GM12878 (cell line): ENCODE results near the gene ZBED3. TPM values are rescaled to one million over a fixed set of nuclear protein-coding genes. Genes with fewer than 3 reads are reported as not detected.
A peak's percentile ranks its signal among the peaks of the same experiment; 100 is the strongest.

Experiments
- ATAC-seq: fragments of 200-7000 bp; cut with Tn5 transposase; 3 replicates; pipeline ENCODE4 v1.9.1; 2020; ENCODE audit warnings: mild to moderate bottlenecking, moderate library complexity
- BruUV-seq: library from RNA; stranded (reverse); fragments of 400-500 nt; replicated peaks from 2 replicates; lab custom pipeline; 2021; lab: Mats Ljungman, UMichigan
- CTCF ChIA-PET: fragments of 300-600 bp; sonication (Branson Sonifier 250); formaldehyde crosslinking; extraction: SDS; loops from one replicate; lab custom pipeline; 2021; ENCODE audit warnings: inconsistent platforms; lab: Yijun Ruan, JAX
- POLR2A ChIA-PET: fragments of 350-600 bp; formaldehyde crosslinking; extraction: SDS; loops from one replicate; lab custom pipeline; 2021; ENCODE audit warnings: inconsistent platforms; lab: Charles Lee
- RAD21 ChIA-PET: fragments of 300-600 bp; sonication (Branson Sonifier 250); formaldehyde crosslinking; loops from one replicate; lab custom pipeline; 2023; ENCODE audit warnings: antibody characterized with exemption; ENCODE audit not compliant: unreplicated experiment; lab: Charles Lee
- SMC1A ChIA-PET: fragments of 300-600 bp; sonication (Branson Sonifier 250); formaldehyde crosslinking; loops from one replicate; lab custom pipeline; 2023; ENCODE audit not compliant: unreplicated experiment, uncharacterized antibody; lab: Charles Lee
- DNase-seq: peaks from one replicate; pipeline ENCODE4 v3.0.0-alpha.2; 2011; ENCODE audit warnings: low read depth, low spot score
- FAIRE-seq: peaks from 3 replicates; lab custom pipeline; 2011; peaks lifted over from hg19 to GRCh38; lab: Jason Lieb, UNC
- H2AFZ ChIP-seq: 2 replicates; pipeline ENCODE4 v1.6.0; 2011; ENCODE audit warnings: low read depth, low read length, control low read depth; ENCODE audit not compliant: control insufficient read depth
- H3K27ac ChIP-seq: 2 replicates; pipeline ENCODE4 v1.5.1; 2011; ENCODE audit warnings: control low read depth; ENCODE audit not compliant: control insufficient read depth, insufficient read depth
- H3K27me3 ChIP-seq, 2 experiments: replicated peaks in 1 of 2; 2 replicates each; pipeline versions ENCODE4 v1.6.0 to v1.6.1; 2011; ENCODE audit warnings: low read length in 1 of 2; ENCODE audit not compliant: control insufficient read depth in 2 of 2, insufficient read depth in 2 of 2
- H3K36me3 ChIP-seq, 2 experiments: 2 replicates each; pipeline ENCODE4 v1.5.1; 2011; ENCODE audit warnings: low read length in 1 of 2; ENCODE audit not compliant: control insufficient read depth in 2 of 2, insufficient read depth in 2 of 2
- H3K4me1 ChIP-seq: 2 replicates; pipeline ENCODE4 v1.6.1; 2011; ENCODE audit warnings: mild to moderate bottlenecking, low read length, moderate library complexity, mixed read lengths; ENCODE audit not compliant: control insufficient read depth, insufficient read depth
- H3K4me2 ChIP-seq: 2 replicates; pipeline ENCODE4 v1.6.0; 2011; ENCODE audit warnings: control low read depth; ENCODE audit not compliant: control insufficient read depth, insufficient read depth
- H3K4me3 ChIP-seq: fragments of 200-600 bp; sonication (generic); 2 replicates; pipeline ENCODE4 v1.5.1; 2016
- H3K79me2 ChIP-seq: 2 replicates; pipeline ENCODE4 v1.6.0; 2011; ENCODE audit warnings: low read length; ENCODE audit not compliant: control insufficient read depth, insufficient read depth
- H3K9ac ChIP-seq: 2 replicates; pipeline ENCODE4 v1.8.0; 2011; ENCODE audit warnings: low read length, control low read depth, mixed read lengths; ENCODE audit not compliant: control insufficient read depth, insufficient read depth
- H3K9me3 ChIP-seq: replicated peaks from 3 replicates; pipeline ENCODE4 v1.5.1; 2011; ENCODE audit warnings: mild to moderate bottlenecking, low read length; ENCODE audit not compliant: control insufficient read depth, insufficient read depth
- H4K20me1 ChIP-seq: 2 replicates; pipeline ENCODE4 v1.6.0; 2011; ENCODE audit not compliant: control insufficient read depth, insufficient read depth
- ASH2L ChIP-seq: fragments of 300-600, 200-600 bp; sonication (generic); IDR thresholded peaks from 2 replicates; pipeline ENCODE4 v1.6.1; 2017; ENCODE audit warnings: low read depth, mild to moderate bottlenecking, borderline replicate concordance
- BCL11A ChIP-seq: IDR thresholded peaks from 2 replicates; pipeline ENCODE4 v1.6.1; 2011; ENCODE audit warnings: low read depth, low read length
- CEBPB ChIP-seq, 2 experiments: fragments of 150-350 bp in 1 of 2; IDR thresholded peaks; 2 replicates each; pipeline ENCODE4 v1.6.1; 2012 to 2014; ENCODE audit warnings: low read depth in 2 of 2, low read length in 2 of 2, borderline replicate concordance in 1 of 2, inconsistent platforms in 1 of 2
- DPF2 ChIP-seq: fragments of 450-650 bp; IDR thresholded peaks from 2 replicates; pipeline ENCODE4 v1.6.1; 2017; ENCODE audit warnings: mild to moderate bottlenecking
- FOXM1 ChIP-seq: IDR thresholded peaks from 2 replicates; pipeline ENCODE4 v1.6.1; 2012; ENCODE audit warnings: low read depth, mild to moderate bottlenecking, inconsistent platforms, low read length, moderate library complexity
- MTA2 ChIP-seq: fragments of 450-650 bp; IDR thresholded peaks from 2 replicates; pipeline ENCODE4 v1.6.1; 2016; ENCODE audit warnings: low read depth, mild to moderate bottlenecking, moderate library complexity
- SMC3 ChIP-seq: IDR thresholded peaks from 2 replicates; pipeline ENCODE4 v1.6.1; 2011; ENCODE audit warnings: low read length, improper control_type of control experiment, borderline replicate concordance
- SUZ12 ChIP-seq: fragments of 200-600 bp; sonication (generic); IDR thresholded peaks from one replicate; pipeline ENCODE4 v1.6.1; 2018; ENCODE audit warnings: antibody characterized with exemption, mild to moderate bottlenecking; ENCODE audit not compliant: unreplicated experiment
- TAF1 ChIP-seq: IDR thresholded peaks from 2 replicates; pipeline ENCODE4 v1.6.1; 2011; ENCODE audit warnings: mild to moderate bottlenecking, low read depth, low read length, borderline replicate concordance
- ZNF384 ChIP-seq: IDR thresholded peaks from 2 replicates; pipeline ENCODE4 v1.6.1; 2012; ENCODE audit warnings: low read depth, mild to moderate bottlenecking, low read length, improper control_type of control experiment, borderline replicate concordance
- WGBS: methylation state at CpG from one replicate; pipeline ENCODE4 v1.1.6; 2016; ENCODE audit warnings: low lambda C conversion rate; ENCODE audit not compliant: insufficient replicate concordance, insufficient coverage; ENCODE audit errors: missing lambda C conversion rate; 5-methylcytosine and 5-hydroxymethylcytosine counted together
- in situ Hi-C: fragments of 300-500 bp; cut with MboI; formaldehyde crosslinking; loops from 9 replicates; pipeline ENCODE4 v1.14.3; 2018; ENCODE audit warnings: mixed read lengths
- intact Hi-C: fragments of 100-400 bp; cut with micrococcal nuclease; formaldehyde crosslinking; loops from one replicate; pipeline ENCODE4 v1.14.2; 2022; ENCODE audit not compliant: unreplicated experiment
- polyA plus RNA-seq, 11 experiments: library from polyadenylated mRNA; depleted of rRNA in 4 of 11; unstranded in 6 of 11; stranded (reverse) in 5 of 11; fragments of >200 nt; fragmentation: Nextera tagmentation in 4 of 11; fragmentation: Illumina TruSeq in 1 of 11; extraction: Ambion mirVana in 4 of 11; extraction: Trizol in 1 of 11; gene quantifications; 1 replicate in 1 of 11; 2 replicates in 10 of 11; pipeline versions ENCODE4 v1.2.1 to v1.2.3, GENCODE V29; 2011 to 2016; ENCODE audit warnings: inconsistent platforms in 2 of 11, missing spikeins in 2 of 11, low read depth in 1 of 11
- small RNA-seq: library from RNA; depleted of rRNA; stranded (forward); fragments of <200 nt; gene quantifications from one replicate; pipeline ENCODE3, GENCODE V24; 2014
- total RNA-seq, 4 experiments: library from RNA; depleted of rRNA in 3 of 4; stranded (reverse); fragments of >200 nt in 3 of 4; fragmentation: Illumina TruSeq in 1 of 4; extraction: Trizol in 1 of 4; gene quantifications; 2 replicates each; pipeline versions ENCODE4 v1.2.1 to v1.2.3, GENCODE V29; 2013 to 2021
- TF ChIP-seq, protein P1 (sequence below): fragments of 450-650 bp; IDR thresholded peaks from 2 replicates; pipeline ENCODE4 v1.6.1; 2018; ENCODE audit warnings: borderline replicate concordance, mild to moderate bottlenecking; ENCODE audit not compliant: partially characterized antibody

ZBED3 gene
- total and polyA plus RNA-seq, 10 of the 15 experiments (the other 5 are each of a cell fraction or from before 2014, with no cell fraction given) = 1.0 to 16.9 (median 2.5) TPM

DNA sequence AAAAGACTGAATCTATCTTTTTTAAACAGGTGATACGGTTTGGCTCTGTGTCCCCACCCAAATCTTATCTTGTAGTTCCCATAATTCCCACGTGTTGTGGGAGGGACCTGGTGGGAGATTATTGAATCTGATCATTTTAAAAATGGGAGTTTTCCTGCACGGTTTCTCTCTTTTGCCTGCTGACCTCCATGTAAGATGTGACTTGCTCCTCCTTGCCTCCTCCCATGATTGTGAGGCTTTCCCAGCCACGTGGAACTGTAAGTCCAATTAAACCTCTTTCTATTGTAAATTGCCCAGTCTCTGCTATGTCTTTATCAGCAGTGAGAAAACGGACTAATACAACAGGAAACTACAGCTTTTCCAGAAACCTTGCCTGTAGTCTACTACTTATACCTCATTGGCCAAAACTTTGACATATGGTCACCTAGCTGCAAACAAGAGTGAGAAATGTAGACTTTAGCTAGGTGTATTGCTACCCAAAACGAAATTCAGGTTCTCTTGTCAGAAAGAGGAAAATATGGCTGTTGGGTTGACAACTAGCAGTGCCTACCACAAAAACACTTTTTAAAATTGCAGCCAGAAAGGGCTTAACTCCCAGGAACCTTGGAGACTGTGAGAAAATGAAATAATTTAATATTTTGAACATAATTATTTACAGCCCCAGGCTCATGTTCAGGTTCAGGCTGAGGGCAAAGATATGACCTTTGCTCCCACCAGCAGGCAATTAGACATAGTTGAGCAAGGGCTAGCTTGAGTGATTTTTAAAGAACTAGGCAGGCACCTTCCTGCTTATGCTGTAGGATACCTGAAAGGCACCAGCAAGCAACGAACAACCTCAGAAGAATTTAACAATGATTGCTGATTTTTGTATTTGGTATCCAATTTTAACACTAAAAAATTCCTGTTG lies 64.3 kb downstream of the ZBED3 start:
- in situ Hi-C loops (no loop called here), intact Hi-C loops (no loop called here)
- DNase-seq = no peak
- H3K36me3 ChIP-seq = no peaks in the 10 kb centered on the region
- no peak for ATAC-seq
- TF ChIP-seq BCL11A (no peak), CEBPB (IDR thresholded peaks at IDR 0.05; ENCODE audit: borderline replicate concordance in 1 of 2, low read depth in 2 of 2, low read length in 2 of 2) (no peak), FOXM1 (no peak), ZNF384 (no peak), SMC3 (no peak), MTA2 (no peak), TAF1 (no peak), DPF2 (no peak), ASH2L (no peak), SUZ12 (no peak)
- TF ChIP-seq, protein P1, sequence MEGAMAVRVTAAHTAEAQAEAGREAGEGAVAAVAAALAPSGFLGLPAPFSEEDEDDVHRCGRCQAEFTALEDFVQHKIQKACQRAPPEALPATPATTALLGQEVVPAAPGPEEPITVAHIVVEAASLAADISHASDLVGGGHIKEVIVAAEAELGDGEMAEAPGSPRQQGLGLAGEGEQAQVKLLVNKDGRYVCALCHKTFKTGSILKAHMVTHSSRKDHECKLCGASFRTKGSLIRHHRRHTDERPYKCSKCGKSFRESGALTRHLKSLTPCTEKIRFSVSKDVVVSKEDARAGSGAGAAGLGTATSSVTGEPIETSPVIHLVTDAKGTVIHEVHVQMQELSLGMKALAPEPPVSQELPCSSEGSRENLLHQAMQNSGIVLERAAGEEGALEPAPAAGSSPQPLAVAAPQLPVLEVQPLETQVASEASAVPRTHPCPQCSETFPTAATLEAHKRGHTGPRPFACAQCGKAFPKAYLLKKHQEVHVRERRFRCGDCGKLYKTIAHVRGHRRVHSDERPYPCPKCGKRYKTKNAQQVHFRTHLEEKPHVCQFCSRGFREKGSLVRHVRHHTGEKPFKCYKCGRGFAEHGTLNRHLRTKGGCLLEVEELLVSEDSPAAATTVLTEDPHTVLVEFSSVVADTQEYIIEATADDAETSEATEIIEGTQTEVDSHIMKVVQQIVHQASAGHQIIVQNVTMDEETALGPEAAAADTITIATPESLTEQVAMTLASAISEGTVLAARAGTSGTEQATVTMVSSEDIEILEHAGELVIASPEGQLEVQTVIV = no peak
- no peak for FAIRE-seq
- no peaks in the 10 kb centered on the region for H4K20me1 ChIP-seq
- SMC1A ChIA-PET = no interaction called here
- H3K9ac ChIP-seq = no peak overlapping the region
- no peak overlapping the region for H3K4me3 ChIP-seq
- no peak overlapping the region for H3K4me2 ChIP-seq
- CTCF ChIA-PET = no interaction called here
- H3K27me3 ChIP-seq = no peaks in the 10 kb centered on the region
- WGBS = 11% methylated on average over 7 of the region's 7 CpGs
- H3K79me2 ChIP-seq = no peaks in the 10 kb centered on the region
- RAD21 ChIA-PET = no interaction called here
- BruUV-seq = no TSS peak
- POLR2A ChIA-PET = no interaction called here
- no peaks in the 10 kb centered on the region for H3K4me1 ChIP-seq
- no peaks in the 10 kb centered on the region; the same call in 2 of the 3 replicates for H3K9me3 ChIP-seq
- no peak overlapping the region for H3K27ac ChIP-seq
- H2AFZ ChIP-seq = no peak overlapping the region

Small RNAs within 50 kb of the gene (small RNA-seq; reads per million reads assigned to genes)
- 26.3 reads per million, percentile 98 among the genes with 10 or more reads in this experiment for gene SNORA47

Other genes starting within 250 kb of the ZBED3 start
- 0.33 TPM in 1 of 2 replicates, not detected in the other for gene S100Z, start 237.3 kb downstream of the ZBED3 start, total RNA-seq (2014; rRNA removed)
- 0.13 and 0.23 TPM in 2 replicates for gene S100Z, start 237.3 kb downstream of the ZBED3 start, total RNA-seq (2014; rRNA removed; fragmentation: Illumina TruSeq; extraction: Trizol)
- gene S100Z, start 237.3 kb downstream of the ZBED3 start, total RNA-seq (2021) = 0.44 TPM in 1 of 2 replicates, not detected in the other
- 0.18 and 0.40 TPM in 2 replicates for gene S100Z, start 237.3 kb downstream of the ZBED3 start, polyA plus RNA-seq (2011; rRNA removed)
- gene S100Z, start 237.3 kb downstream of the ZBED3 start, polyA plus RNA-seq (2014; fragmentation: Illumina TruSeq; extraction: Trizol) = 0.18 TPM in 1 of 2 replicates, not detected in the other
- gene S100Z, start 237.3 kb downstream of the ZBED3 start, polyA plus RNA-seq (2014; fragmentation: Nextera tagmentation; extraction: Ambion mirVana) = under 1 TPM; 0.42 to 0.48 TPM
- gene S100Z, start 237.3 kb downstream of the ZBED3 start, polyA plus RNA-seq (2014; rRNA removed) = 0.51 TPM in 1 of 2 replicates, not detected in the other
- under 1 TPM in 1 of 2 experiments, not detected in 1; 0.12 TPM for gene S100Z, start 237.3 kb downstream of the ZBED3 start, polyA plus RNA-seq (2016; fragmentation: Nextera tagmentation; extraction: Ambion mirVana)
- gene CRHBP, start 134.2 kb downstream of the ZBED3 start, total RNA-seq (2014; rRNA removed) = not detected in 2 replicates
- gene CRHBP, start 134.2 kb downstream of the ZBED3 start, total RNA-seq (2014; rRNA removed; fragmentation: Illumina TruSeq; extraction: Trizol) = 0.09 TPM in 1 of 2 replicates, not detected in the other
- gene CRHBP, start 134.2 kb downstream of the ZBED3 start, total RNA-seq (2021) = not detected in 2 replicates
- gene CRHBP, start 134.2 kb downstream of the ZBED3 start, polyA plus RNA-seq (2011; rRNA removed) = 0.04 and 0.24 TPM in 2 replicates
- not detected in 2 replicates for gene CRHBP, start 134.2 kb downstream of the ZBED3 start, polyA plus RNA-seq (2014; fragmentation: Illumina TruSeq; extraction: Trizol)
- gene CRHBP, start 134.2 kb downstream of the ZBED3 start, polyA plus RNA-seq (2014; fragmentation: Nextera tagmentation; extraction: Ambion mirVana) = not detected
- gene CRHBP, start 134.2 kb downstream of the ZBED3 start, polyA plus RNA-seq (2014; rRNA removed) = 0.11 and 0.32 TPM in 2 replicates
- gene CRHBP, start 134.2 kb downstream of the ZBED3 start, polyA plus RNA-seq (2016; fragmentation: Nextera tagmentation; extraction: Ambion mirVana) = not detected
- 20.1 and 22.2 TPM in 2 replicates for gene AGGF1, start 56.9 kb downstream of the ZBED3 start, total RNA-seq (2014; rRNA removed)
- 20.0 and 20.3 TPM in 2 replicates for gene AGGF1, start 56.9 kb downstream of the ZBED3 start, total RNA-seq (2014; rRNA removed; fragmentation: Illumina TruSeq; extraction: Trizol)
- gene AGGF1, start 56.9 kb downstream of the ZBED3 start, total RNA-seq (2021) = 19.6 and 21.1 TPM in 2 replicates
- gene AGGF1, start 56.9 kb downstream of the ZBED3 start, polyA plus RNA-seq (2011; rRNA removed) = 24.8 and 40.3 TPM in 2 replicates
- gene AGGF1, start 56.9 kb downstream of the ZBED3 start, polyA plus RNA-seq (2014; fragmentation: Illumina TruSeq; extraction: Trizol) = 18.8 and 23.6 TPM in 2 replicates
- 1 to 10 TPM; 7.3 to 9.4 TPM for gene AGGF1, start 56.9 kb downstream of the ZBED3 start, polyA plus RNA-seq (2014; fragmentation: Nextera tagmentation; extraction: Ambion mirVana)
- gene AGGF1, start 56.9 kb downstream of the ZBED3 start, polyA plus RNA-seq (2014; rRNA removed) = 14.4 and 15.8 TPM in 2 replicates
- 10 to 100 TPM; 35.6 to 43.4 TPM for gene AGGF1, start 56.9 kb downstream of the ZBED3 start, polyA plus RNA-seq (2016; fragmentation: Nextera tagmentation; extraction: Ambion mirVana)
- gene PDE8B, start 123.4 kb upstream of the ZBED3 start, total RNA-seq (2014; rRNA removed) = under 0.01 and 0.06 TPM in 2 replicates
- gene PDE8B, start 123.4 kb upstream of the ZBED3 start, total RNA-seq (2014; rRNA removed; fragmentation: Illumina TruSeq; extraction: Trizol) = 0.04 and 0.05 TPM in 2 replicates
- 0.05 TPM in 1 of 2 replicates, not detected in the other for gene PDE8B, start 123.4 kb upstream of the ZBED3 start, total RNA-seq (2021)
- 0.09 TPM in 1 of 2 replicates, not detected in the other for gene PDE8B, start 123.4 kb upstream of the ZBED3 start, polyA plus RNA-seq (2011; rRNA removed)
- gene PDE8B, start 123.4 kb upstream of the ZBED3 start, polyA plus RNA-seq (2014; fragmentation: Illumina TruSeq; extraction: Trizol) = 0.03 and 0.30 TPM in 2 replicates
- gene PDE8B, start 123.4 kb upstream of the ZBED3 start, polyA plus RNA-seq (2014; fragmentation: Nextera tagmentation; extraction: Ambion mirVana) = under 1 TPM; 0.20 to 0.31 TPM
- gene PDE8B, start 123.4 kb upstream of the ZBED3 start, polyA plus RNA-seq (2014; rRNA removed) = not detected in 2 replicates
- under 1 TPM; 0.37 to 0.44 TPM for gene PDE8B, start 123.4 kb upstream of the ZBED3 start, polyA plus RNA-seq (2016; fragmentation: Nextera tagmentation; extraction: Ambion mirVana)